CD14-positive monocyte (primary cell): ENCODE data around the gene MAB21L3. TPM values are rescaled to one million over a fixed set of nuclear protein-coding genes. Genes with fewer than 3 reads are reported as not detected.

Source experiments
- DNase-seq, 3 donors: peaks; one replicate each; pipeline ENCODE4 v3.0.0-alpha.2; 2011 to 2022
- H2AFZ ChIP-seq: 2 replicates; pipeline ENCODE4 v1.6.0; 2012; ENCODE audit warnings: mild to moderate bottlenecking, low read depth, low read length, inconsistent platforms; ENCODE audit not compliant: insufficient read depth, poor library complexity, severe bottlenecking
- H3K27ac ChIP-seq, 2 donors: 1 replicate in 1 of 2; 2 replicates in 1 of 2; pipeline ENCODE4 v1.5.1; 2012 to 2013; ENCODE audit warnings: low read length in 2 of 2, control low read depth in 1 of 2, inconsistent platforms in 1 of 2, low read depth in 1 of 2, mild to moderate bottlenecking in 1 of 2
- H3K27me3 ChIP-seq, 2 donors: one replicate each; pipeline versions ENCODE4 v1.6.0 to v1.6.1; 2011 to 2013; ENCODE audit warnings: low read length in 2 of 2; ENCODE audit not compliant: control insufficient read depth in 2 of 2, insufficient read depth in 2 of 2
- H3K36me3 ChIP-seq, 2 donors: replicated peaks in 1 of 2; 1 replicate in 1 of 2; 2 replicates in 1 of 2; pipeline versions ENCODE4 v1.5.1 to v1.6.1; 2012 to 2013; ENCODE audit warnings: low read length in 2 of 2, control low read depth in 1 of 2, inconsistent platforms in 1 of 2, mild to moderate bottlenecking in 1 of 2; ENCODE audit not compliant: insufficient read depth in 2 of 2, control insufficient read depth in 1 of 2
- H3K4me1 ChIP-seq, 2 donors: 1 replicate in 1 of 2; 2 replicates in 1 of 2; pipeline versions ENCODE4 v1.5.1 to v1.6.1; 2012 to 2013; ENCODE audit warnings: low read length in 2 of 2, control low read depth in 1 of 2, inconsistent platforms in 1 of 2, mild to moderate bottlenecking in 1 of 2, moderate library complexity in 1 of 2; ENCODE audit not compliant: insufficient read depth in 2 of 2, control insufficient read depth in 1 of 2
- H3K4me2 ChIP-seq: replicated peaks from 2 replicates; pipeline ENCODE3; 2012; ENCODE audit warnings: low read length, moderate library complexity, mild to moderate bottlenecking; ENCODE audit not compliant: poor library complexity, severe bottlenecking; ENCODE audit errors: extremely low read depth
- H3K4me3 ChIP-seq, 3 experiments: fragments of 200-600 bp in 1 of 3; sonication (generic) in 1 of 3; replicated peaks in 1 of 3; 1 replicate in 2 of 3; 2 replicates in 1 of 3; pipeline ENCODE4 v1.5.1; 2011 to 2013; ENCODE audit warnings: low read length in 3 of 3, mild to moderate bottlenecking in 3 of 3, control low read depth in 2 of 3, low read depth in 2 of 3, inconsistent platforms in 1 of 3, moderate library complexity in 1 of 3
- H3K79me2 ChIP-seq: 2 replicates; pipeline ENCODE4 v1.6.0; 2012; ENCODE audit warnings: mild to moderate bottlenecking, control low read depth, inconsistent platforms, low read length, moderate library complexity; ENCODE audit not compliant: insufficient read depth
- H3K9ac ChIP-seq: 2 replicates; pipeline ENCODE4 v1.6.0; 2017; ENCODE audit warnings: low read length, mild to moderate bottlenecking; ENCODE audit not compliant: insufficient read depth, poor library complexity, severe bottlenecking
- H3K9me3 ChIP-seq, 2 donors: replicated peaks in 1 of 2; 1 replicate in 1 of 2; 2 replicates in 1 of 2; pipeline versions ENCODE4 v1.5.1 to v1.6.1; 2012 to 2013; ENCODE audit warnings: low read length in 2 of 2, control low read depth in 1 of 2; ENCODE audit not compliant: control insufficient read depth in 1 of 2, insufficient read depth in 1 of 2
- H4K20me1 ChIP-seq: 2 replicates; pipeline ENCODE4 v1.6.0; 2012; ENCODE audit warnings: mild to moderate bottlenecking, low read length, control low read depth, moderate library complexity; ENCODE audit not compliant: insufficient read depth
- H3K27ac Mint-ChIP-seq, 7 donors: one replicate each; pipeline ENCODE4 v1.8.0; 2020; ENCODE audit warnings: mild to moderate bottlenecking in 7 of 7, mixed read lengths in 7 of 7, moderate library complexity in 6 of 7, inconsistent platforms in 2 of 7
- H3K27me3 Mint-ChIP-seq, 3 donors: one replicate each; pipeline ENCODE4 v1.8.0; 2021 to 2022; ENCODE audit warnings: low read depth in 3 of 3, mild to moderate bottlenecking in 3 of 3, mixed read lengths in 3 of 3, moderate library complexity in 3 of 3, inconsistent platforms in 1 of 3
- H3K36me3 Mint-ChIP-seq, 2 donors: one replicate each; pipeline ENCODE4 v1.8.0; 2020; ENCODE audit warnings: mixed read lengths in 2 of 2, inconsistent platforms in 1 of 2, mild to moderate bottlenecking in 1 of 2
- H3K4me1 Mint-ChIP-seq: one replicate; pipeline ENCODE4 v1.8.0; 2020; ENCODE audit warnings: mild to moderate bottlenecking, mixed read lengths
- H3K4me3 Mint-ChIP-seq, 2 donors: one replicate each; pipeline ENCODE4 v1.8.0; 2020; ENCODE audit warnings: mild to moderate bottlenecking in 2 of 2, mixed read lengths in 2 of 2, moderate library complexity in 1 of 2
- H3K9me3 Mint-ChIP-seq, 7 donors: one replicate each; pipeline ENCODE4 v1.8.0; 2020 to 2022; ENCODE audit warnings: mixed read lengths in 7 of 7, mild to moderate bottlenecking in 6 of 7, moderate library complexity in 6 of 7, inconsistent platforms in 2 of 7
- WGBS: methylation state at CpG from one replicate; pipeline ENCODE4 v1.1.5; 2013; ENCODE audit warnings: missing lambda C conversion rate; ENCODE audit not compliant: insufficient coverage; 5-methylcytosine and 5-hydroxymethylcytosine counted together
- intact Hi-C, 2 donors: fragments of 100-400 bp; cut with micrococcal nuclease; formaldehyde crosslinking; loops; one replicate each; pipeline versions ENCODE4 v1.15.0 to v1.15.1; 2023
- polyA plus RNA-seq, 3 donors: library from polyadenylated mRNA; depleted of rRNA in 1 of 3; unstranded in 2 of 3; stranded (reverse) in 1 of 3; fragments of 300-500 nt in 2 of 3; fragments of >200 nt in 1 of 3; fragmentation: Illumina TruSeq in 2 of 3; gene quantifications; 1 replicate in 2 of 3; 2 replicates in 1 of 3; pipeline ENCODE4 v1.2.3, GENCODE V29; 2012 to 2021
- TF ChIP-seq, protein P1 (sequence below): fragments of 200-600 bp; IDR thresholded peaks from one replicate; pipeline ENCODE4 v1.8.0; 2022; ENCODE audit warnings: antibody characterized with exemption, mild to moderate bottlenecking

Gene MAB21L3
- polyA plus RNA-seq, 3 donors = 0.44 TPM; not detected in 2

DNA sequence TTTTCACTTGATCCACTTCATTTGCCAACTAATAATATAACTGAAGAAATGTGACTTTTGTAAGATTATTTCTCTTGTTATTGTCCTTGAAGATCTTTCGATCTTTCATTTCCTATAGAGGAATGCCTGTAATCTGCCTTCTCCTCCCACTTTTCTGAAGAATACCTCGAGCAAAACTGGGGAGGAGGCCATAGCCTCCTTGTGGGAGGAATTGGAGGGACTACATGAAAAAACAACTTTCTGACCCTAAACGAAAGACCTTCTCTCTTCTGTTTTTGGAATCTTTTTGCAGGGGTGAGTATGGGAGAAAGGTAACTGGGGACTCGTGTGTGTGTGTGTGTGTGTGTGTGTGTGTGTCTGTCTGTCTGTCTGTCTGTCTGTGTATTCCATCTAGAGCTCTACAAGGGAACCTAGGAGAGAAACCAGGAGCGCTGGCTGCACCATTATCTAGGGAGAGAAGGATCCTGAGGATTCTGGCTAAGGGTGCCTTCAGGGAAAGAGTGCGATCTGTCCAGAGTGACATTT is 32.4 kb upstream of the MAB21L3 start:
- Histone ChIP-seq H2AFZ (no peak overlapping the region), H3K4me2 (no peak overlapping the region), H4K20me1 (no peaks in the 10 kb centered on the region), H3K4me1 (no peaks in the 10 kb centered on the region), H3K9ac (no peak overlapping the region), H3K36me3 (peaks cover 23 to 31% of the 10 kb centered on the region in 2 donors), H3K27me3 (no peaks in the 10 kb centered on the region), H3K9me3 (no peaks in the 10 kb centered on the region), H3K79me2 (no peaks in the 10 kb centered on the region), H3K27ac (no peak overlapping the region), H3K4me3 (no peak overlapping the region)
- no peak for DNase-seq
- H3K4me1 Mint-ChIP-seq = peaks cover 13% of the 10 kb centered on the region
- H3K27ac Mint-ChIP-seq = peak overlapping the region in 1 of 7 donors; percentile 4
- WGBS = 96% methylated on average over 3 of the region's 6 CpGs
- peaks cover 0 to 2% (median 2%) of the 10 kb centered on the region in 3 donors for H3K27me3 Mint-ChIP-seq
- intact Hi-C loops = no loop called here
- TF ChIP-seq, protein P1, sequence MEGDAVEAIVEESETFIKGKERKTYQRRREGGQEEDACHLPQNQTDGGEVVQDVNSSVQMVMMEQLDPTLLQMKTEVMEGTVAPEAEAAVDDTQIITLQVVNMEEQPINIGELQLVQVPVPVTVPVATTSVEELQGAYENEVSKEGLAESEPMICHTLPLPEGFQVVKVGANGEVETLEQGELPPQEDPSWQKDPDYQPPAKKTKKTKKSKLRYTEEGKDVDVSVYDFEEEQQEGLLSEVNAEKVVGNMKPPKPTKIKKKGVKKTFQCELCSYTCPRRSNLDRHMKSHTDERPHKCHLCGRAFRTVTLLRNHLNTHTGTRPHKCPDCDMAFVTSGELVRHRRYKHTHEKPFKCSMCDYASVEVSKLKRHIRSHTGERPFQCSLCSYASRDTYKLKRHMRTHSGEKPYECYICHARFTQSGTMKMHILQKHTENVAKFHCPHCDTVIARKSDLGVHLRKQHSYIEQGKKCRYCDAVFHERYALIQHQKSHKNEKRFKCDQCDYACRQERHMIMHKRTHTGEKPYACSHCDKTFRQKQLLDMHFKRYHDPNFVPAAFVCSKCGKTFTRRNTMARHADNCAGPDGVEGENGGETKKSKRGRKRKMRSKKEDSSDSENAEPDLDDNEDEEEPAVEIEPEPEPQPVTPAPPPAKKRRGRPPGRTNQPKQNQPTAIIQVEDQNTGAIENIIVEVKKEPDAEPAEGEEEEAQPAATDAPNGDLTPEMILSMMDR = no peak
- peaks cover 0 to 5% (median 0%) of the 10 kb centered on the region in 7 donors for H3K9me3 Mint-ChIP-seq
- H3K4me3 Mint-ChIP-seq = no peak overlapping the region
- H3K36me3 Mint-ChIP-seq = peaks cover 34% of the 10 kb centered on the region in 2 donors

DNA sequence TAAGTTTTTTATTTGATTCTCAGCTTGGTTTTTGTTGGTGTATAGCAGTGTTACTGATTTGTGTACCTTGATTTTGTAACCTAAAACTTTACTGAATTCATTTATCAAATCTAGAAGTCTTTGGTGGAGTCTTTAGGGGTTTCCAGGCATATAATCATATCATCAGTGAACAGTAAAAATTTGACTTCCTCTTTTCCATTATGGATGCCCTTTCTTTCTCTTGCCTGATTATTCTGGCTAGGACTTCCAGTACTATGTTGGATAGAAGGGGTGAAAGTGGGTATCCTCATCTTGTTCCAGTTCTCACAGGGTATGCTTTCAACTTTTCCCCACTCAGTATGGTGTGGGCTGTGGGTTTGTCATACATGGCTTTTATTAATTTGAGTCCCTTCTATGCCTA is 23.6 kb upstream of the MAB21L3 start:
- Histone ChIP-seq H3K27ac (no peak overlapping the region), H3K9ac (no peak overlapping the region), H4K20me1 (no peaks in the 10 kb centered on the region), H2AFZ (no peak overlapping the region), H3K4me2 (no peak overlapping the region), H3K4me3 (no peak overlapping the region), H3K36me3 (peaks cover 46 to 71% of the 10 kb centered on the region in 2 donors), H3K79me2 (no peaks in the 10 kb centered on the region), H3K4me1 (no peaks in the 10 kb centered on the region), H3K27me3 (no peaks in the 10 kb centered on the region), H3K9me3 (peaks cover 0 to 13% of the 10 kb centered on the region in 2 donors)
- H3K4me3 Mint-ChIP-seq = no peak overlapping the region
- H3K27ac Mint-ChIP-seq = no peak overlapping the region
- no peaks in the 10 kb centered on the region for H3K27me3 Mint-ChIP-seq
- peaks cover 69 to 87% of the 10 kb centered on the region in 2 donors for H3K36me3 Mint-ChIP-seq
- DNase-seq = no peak
- H3K4me1 Mint-ChIP-seq = peaks cover 2% of the 10 kb centered on the region
- intact Hi-C loops = no loop called here
- H3K9me3 Mint-ChIP-seq = peaks cover 7 to 28% (median 19%) of the 10 kb centered on the region in 7 donors
- TF ChIP-seq, protein P1 = no peak
